ENCODE data around the gene SOCS1.

Gene SOCS1

DNA sequence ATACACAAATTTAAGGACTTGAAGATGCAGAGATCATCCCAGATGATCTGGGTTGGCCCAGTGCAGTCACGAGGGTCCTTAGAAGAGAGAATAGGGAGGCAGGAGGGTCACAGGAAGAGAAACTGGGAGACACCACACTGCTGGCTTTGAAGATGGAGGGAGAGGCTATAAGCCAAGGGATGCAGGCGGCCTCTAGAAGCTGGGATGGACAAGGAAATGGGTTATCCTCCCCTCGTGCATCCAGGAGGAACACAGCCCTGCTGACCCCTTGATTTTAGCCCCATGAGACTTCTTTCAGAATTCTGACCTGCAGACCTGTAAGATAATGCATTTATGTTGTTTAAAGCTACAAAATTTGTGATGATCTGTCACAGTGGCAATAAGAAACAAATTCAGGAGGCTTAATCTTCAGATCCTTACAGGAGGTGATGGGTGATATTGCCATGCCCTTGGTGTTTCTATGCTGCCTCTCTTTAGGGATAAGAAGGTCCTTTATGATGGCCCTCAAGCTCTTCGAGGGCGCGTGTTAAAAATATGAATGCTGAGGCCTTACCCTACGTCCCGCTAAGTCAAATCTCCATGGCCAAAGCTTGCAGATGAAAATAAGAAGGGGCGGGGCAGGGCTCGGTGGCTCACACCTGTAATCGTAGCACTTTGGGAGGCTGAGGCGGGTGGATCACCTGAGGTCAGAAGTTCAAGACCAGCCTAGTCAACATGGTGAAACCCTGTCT is 21.8 kb upstream of the SOCS1 start:
- Histone ChIP-seq H3K27me3 (ENCODE audit: insufficient read depth, low read depth, severe bottlenecking) (no peaks in the 10 kb centered on the region), H3K4me3 (ENCODE audit: low read depth, low read length) (no peak overlapping the region), H3K36me3 (no peaks in the 10 kb centered on the region), H3K9me3 (ENCODE audit: severe bottlenecking) (no peaks in the 10 kb centered on the region), H3K27ac (no peak overlapping the region)
- TF ChIP-seq, protein P1, sequence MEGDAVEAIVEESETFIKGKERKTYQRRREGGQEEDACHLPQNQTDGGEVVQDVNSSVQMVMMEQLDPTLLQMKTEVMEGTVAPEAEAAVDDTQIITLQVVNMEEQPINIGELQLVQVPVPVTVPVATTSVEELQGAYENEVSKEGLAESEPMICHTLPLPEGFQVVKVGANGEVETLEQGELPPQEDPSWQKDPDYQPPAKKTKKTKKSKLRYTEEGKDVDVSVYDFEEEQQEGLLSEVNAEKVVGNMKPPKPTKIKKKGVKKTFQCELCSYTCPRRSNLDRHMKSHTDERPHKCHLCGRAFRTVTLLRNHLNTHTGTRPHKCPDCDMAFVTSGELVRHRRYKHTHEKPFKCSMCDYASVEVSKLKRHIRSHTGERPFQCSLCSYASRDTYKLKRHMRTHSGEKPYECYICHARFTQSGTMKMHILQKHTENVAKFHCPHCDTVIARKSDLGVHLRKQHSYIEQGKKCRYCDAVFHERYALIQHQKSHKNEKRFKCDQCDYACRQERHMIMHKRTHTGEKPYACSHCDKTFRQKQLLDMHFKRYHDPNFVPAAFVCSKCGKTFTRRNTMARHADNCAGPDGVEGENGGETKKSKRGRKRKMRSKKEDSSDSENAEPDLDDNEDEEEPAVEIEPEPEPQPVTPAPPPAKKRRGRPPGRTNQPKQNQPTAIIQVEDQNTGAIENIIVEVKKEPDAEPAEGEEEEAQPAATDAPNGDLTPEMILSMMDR (IDR thresholded peaks at IDR 0.05; ENCODE audit: low read depth, low read length), result no peak
- no peak for DNase-seq

DNA sequence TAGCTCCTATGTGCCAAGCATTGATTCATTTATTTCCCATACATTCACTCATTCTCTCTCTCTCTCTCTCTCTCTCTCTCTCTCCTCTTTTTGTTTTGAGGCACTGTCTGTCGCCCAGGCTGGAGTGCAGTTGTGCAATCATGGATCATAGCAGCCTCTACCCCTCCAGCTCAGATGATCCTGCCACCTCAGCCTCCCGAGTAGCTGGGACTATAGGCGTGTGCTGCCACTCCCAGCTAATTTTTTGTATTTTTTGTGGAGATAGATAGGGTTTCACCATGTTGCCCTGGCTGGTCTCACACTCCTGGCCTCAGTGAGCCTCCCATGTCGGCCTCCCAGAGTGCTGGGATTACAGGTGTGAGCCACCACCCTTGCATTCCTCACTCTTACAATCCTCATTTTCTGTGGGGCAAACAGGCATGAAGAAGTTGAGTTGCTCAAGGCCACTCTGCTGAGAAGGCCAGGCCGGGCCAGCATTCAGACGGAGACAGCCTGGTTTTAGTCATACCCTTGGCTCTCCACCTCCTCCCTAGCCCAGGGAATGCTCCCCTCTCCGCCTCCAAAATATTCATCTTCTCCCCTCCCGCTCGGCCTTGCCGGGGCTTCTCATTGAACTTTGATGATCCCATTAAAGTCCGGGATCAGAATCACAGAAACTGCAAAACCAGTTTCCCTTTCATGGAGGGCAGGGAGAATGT is 21.0 kb upstream of the SOCS1 start:
- no peak overlapping the region for H3K4me3 ChIP-seq (ENCODE audit: low read depth, low read length)
- DNase-seq, result no peak
- no peaks in the 10 kb centered on the region for H3K27me3 ChIP-seq (ENCODE audit: insufficient read depth, low read depth, severe bottlenecking)
- H3K9me3 ChIP-seq (ENCODE audit: severe bottlenecking), result no peaks in the 10 kb centered on the region
- H3K36me3 ChIP-seq, result no peaks in the 10 kb centered on the region
- no peak overlapping the region for H3K27ac ChIP-seq
- TF ChIP-seq, protein P1 (IDR thresholded peaks at IDR 0.05; ENCODE audit: low read depth, low read length), result no peak

DNA sequence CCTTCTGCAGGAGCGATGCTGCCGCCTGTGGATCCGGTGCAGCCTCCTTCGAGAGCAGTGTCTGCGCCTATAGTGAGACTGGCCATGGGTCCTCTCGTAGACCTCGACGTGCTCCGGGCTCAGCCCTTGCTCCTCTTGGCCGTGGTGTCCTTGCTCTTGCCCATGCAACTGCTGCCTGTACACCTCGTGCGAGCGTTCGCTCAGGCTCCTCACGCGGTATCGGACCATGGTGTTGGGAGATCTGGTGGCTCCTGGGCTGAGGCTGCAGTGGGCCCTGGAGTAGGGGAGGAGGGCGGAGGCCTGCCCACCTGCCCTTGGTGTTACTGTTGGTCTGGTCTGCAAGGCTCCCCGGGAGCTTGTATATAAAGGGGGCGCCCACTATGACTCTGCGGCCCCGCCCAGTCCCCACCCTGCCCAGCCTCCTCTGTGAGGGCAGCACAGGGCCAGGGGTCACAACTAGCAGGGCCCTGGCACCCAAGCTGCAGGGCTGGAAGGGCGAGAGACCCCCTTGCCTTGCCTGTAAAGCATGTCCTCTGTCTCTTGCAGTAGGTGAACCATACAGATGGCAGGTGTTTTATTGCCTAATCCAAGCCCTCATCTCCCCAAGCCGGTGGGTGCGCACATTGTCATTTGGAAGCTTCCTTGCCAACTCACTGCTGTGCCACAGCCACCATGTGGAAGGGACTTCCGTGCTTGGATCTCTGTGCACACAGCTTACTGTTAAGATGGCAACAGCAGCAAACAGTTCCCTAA is 20.3 kb upstream of the SOCS1 start, which contains the start of gene PRM2:
Gene PRM2, minus strand, starts transcription at position 338 of the 753 bp plus-strand sequence. Its CDS starts 110 bp downstream, at position 228.
- no peak for DNase-seq
- Histone ChIP-seq H3K27ac (no peak within 1 kb of the TSS), H3K4me3 (ENCODE audit: low read depth, low read length) (no peak within 1 kb of the TSS), H3K27me3 (ENCODE audit: insufficient read depth, low read depth, severe bottlenecking) (no peaks in the 10 kb centered on the region), H3K9me3 (ENCODE audit: severe bottlenecking) (no peaks in the 10 kb centered on the region), H3K36me3 (no peaks in the 10 kb centered on the region)
- TF ChIP-seq, protein P1 (IDR thresholded peaks at IDR 0.05; ENCODE audit: low read depth, low read length), result no peak

DNA sequence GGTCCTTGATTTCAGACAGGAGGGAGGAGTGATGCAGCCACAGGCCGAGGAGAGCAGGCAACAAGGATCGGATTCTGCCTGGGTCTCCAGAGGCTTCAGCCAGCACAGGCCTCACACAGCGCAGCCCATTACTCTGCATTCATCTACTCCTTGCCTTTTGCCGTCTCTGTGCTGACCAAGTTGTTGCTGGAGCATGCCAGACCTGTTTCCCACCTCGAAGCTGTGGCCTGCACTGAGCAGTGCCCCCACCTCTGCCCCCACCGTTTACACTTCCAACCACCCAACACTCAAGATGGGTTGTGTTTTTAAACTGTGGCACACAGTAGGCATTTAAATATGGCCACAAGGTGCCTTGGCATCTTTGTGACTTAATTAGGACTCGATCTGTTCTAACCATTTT is 19.0 kb upstream of the SOCS1 start:
- no peak for DNase-seq
- H3K27me3 ChIP-seq (ENCODE audit: insufficient read depth, low read depth, severe bottlenecking), result no peaks in the 10 kb centered on the region
- no peaks in the 10 kb centered on the region for H3K36me3 ChIP-seq
- no peak overlapping the region for H3K4me3 ChIP-seq (ENCODE audit: low read depth, low read length)
- no peak overlapping the region for H3K27ac ChIP-seq
- no peaks in the 10 kb centered on the region for H3K9me3 ChIP-seq (ENCODE audit: severe bottlenecking)
- TF ChIP-seq, protein P1 (IDR thresholded peaks at IDR 0.05; ENCODE audit: low read depth, low read length), result no peak

DNA sequence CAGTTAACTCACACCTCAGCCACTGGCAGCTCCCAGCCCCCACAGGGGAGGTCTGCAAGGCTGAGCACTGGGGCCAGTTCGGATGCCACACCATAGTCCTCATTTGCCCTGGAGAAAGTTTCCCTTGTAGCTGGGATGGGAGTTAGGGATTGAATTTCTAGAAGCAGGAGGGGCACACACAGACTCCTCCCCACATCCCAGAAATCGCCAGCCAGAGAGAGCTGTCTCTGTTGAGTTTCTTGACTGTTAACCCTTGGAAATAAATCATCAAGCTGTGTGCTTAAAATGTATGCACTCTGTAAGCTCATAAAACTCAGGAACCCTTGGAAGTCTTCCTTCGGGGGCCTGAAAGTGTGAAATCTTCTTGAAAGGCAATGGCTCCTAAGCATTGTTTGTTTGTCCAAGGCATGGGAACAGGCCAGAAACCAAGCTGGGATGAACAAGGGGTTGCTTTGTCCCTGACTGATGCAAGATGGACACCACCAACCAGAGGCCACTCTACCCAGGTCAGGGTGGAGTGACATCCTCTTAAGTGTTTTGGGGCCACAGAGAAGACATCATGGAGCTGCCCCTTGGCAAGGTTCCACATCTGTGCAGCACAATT is 17.8 kb upstream of the SOCS1 start:
- DNase-seq, result no peak
- no peak overlapping the region for H3K27ac ChIP-seq

More for the DNA sequence above, 17.8 kb upstream of the SOCS1 start:
- Histone ChIP-seq H3K36me3 (no peaks in the 10 kb centered on the region), H3K9me3 (ENCODE audit: severe bottlenecking) (no peaks in the 10 kb centered on the region), H3K27me3 (ENCODE audit: insufficient read depth, low read depth, severe bottlenecking) (no peaks in the 10 kb centered on the region), H3K4me3 (ENCODE audit: low read depth, low read length) (no peak overlapping the region)
- TF ChIP-seq, protein P1 (IDR thresholded peaks at IDR 0.05; ENCODE audit: low read depth, low read length), result no peak
